Astrocyte of the spinal cord (primary cell): ENCODE data around the gene CFAP206.

Experiments used
- DNase-seq: peaks from one replicate; pipeline ENCODE4 v3.0.0; 2011; ENCODE audit warnings: low read depth, low spot score
- H3K4me3 ChIP-seq: 2 replicates; pipeline ENCODE4 v1.5.1; 2011; ENCODE audit warnings: low read depth, mild to moderate bottlenecking, low read length, moderate library complexity
- CTCF ChIP-seq: IDR thresholded peaks from 2 replicates; pipeline ENCODE4 v1.5.1; 2012; ENCODE audit warnings: low read depth, mild to moderate bottlenecking, low read length, inconsistent platforms
- in situ Hi-C: cut with HindIII; loops from 2 replicates; pipeline ENCODE4 v1.10.0; 2017; ENCODE audit warnings: low sequenced_read_pairs

The CFAP206 gene

GRCh38 chr6:87501809-87502572, 94.2 kb downstream of the CFAP206 start:
- TF ChIP-seq CTCF = no peak
- no peak for DNase-seq
- in situ Hi-C loops = no loop called here
- no peak overlapping the region for H3K4me3 ChIP-seq

- no peak overlapping the region for H3K4me3 ChIP-seq
- no peak for DNase-seq
- TF ChIP-seq CTCF = no peak
- in situ Hi-C loops = no loop called here
Measured at GRCh38 chr6:87504441-87504840, 96.7 kb downstream of the CFAP206 start.
